Measurements from ENCODE around the gene RALA.

GRCh38 chr7:39661960-39662359 is 38.6 kb downstream of the RALA start:
- TF ChIP-seq CTCF (conservative IDR thresholded peaks at IDR 0.05 in 1 of 2, IDR thresholded peaks at IDR 0.05 in 1 of 2; ENCODE audit: extremely low read depth in 1 of 2, insufficient read depth in 1 of 2, low read depth in 1 of 2, low read length in 2 of 2): no peak
- TF ChIP-seq EZH2 (IDR thresholded peaks at IDR 0.05; ENCODE audit: borderline replicate concordance, low read length): no peak

Measured in mammary epithelial cell (primary cell).